CD4-positive, CD25-positive, alpha-beta regulatory T cell (primary cell): ENCODE data around the gene LBHD2. TPM values are rescaled to one million over a fixed set of nuclear protein-coding genes. Genes with fewer than 3 reads are reported as not detected.
A peak's percentile ranks its signal among the peaks of the same experiment; 100 is the strongest.
"Not testable (repeated sequence)": the region's sequence is repeated elsewhere in the genome, so short reads cannot be mapped to it uniquely, and the experiment has no call there.

ENCODE experiments used
- ATAC-seq, 2 donors: fragments of 150-1000 bp; cut with Tn5 transposase; one replicate each; pipeline ENCODE4 v1.10.0; 2021; ENCODE audit warnings: low read depth in 2 of 2, moderate number of reproducible peaks in 2 of 2, moderate library complexity in 1 of 2
- DNase-seq, 3 donors: peaks; one replicate each; pipeline versions ENCODE4 v3.0.0 to v3.0.0-alpha.2; 2012 to 2022; ENCODE audit warnings: mixed read lengths in 1 of 3
- H3K27ac ChIP-seq: one replicate; pipeline ENCODE4 v1.7.0; 2013; ENCODE audit warnings: mild to moderate bottlenecking, low read length; ENCODE audit not compliant: insufficient read depth, poor library complexity, severe bottlenecking
- H3K27me3 ChIP-seq: one replicate; pipeline ENCODE4 v1.7.0; 2013; ENCODE audit warnings: low read length; ENCODE audit not compliant: control insufficient read depth, insufficient read depth
- H3K36me3 ChIP-seq: one replicate; pipeline ENCODE4 v1.7.0; 2013; ENCODE audit warnings: mild to moderate bottlenecking, low read length, moderate library complexity; ENCODE audit not compliant: control insufficient read depth, insufficient read depth
- H3K4me1 ChIP-seq: 2 replicates; pipeline ENCODE4 v1.7.0; 2013; ENCODE audit warnings: mild to moderate bottlenecking, low read length; ENCODE audit not compliant: insufficient read depth, control insufficient read depth, poor library complexity, severe bottlenecking
- H3K4me3 ChIP-seq: one replicate; pipeline ENCODE4 v1.7.0; 2013; ENCODE audit warnings: low read depth, mild to moderate bottlenecking, low read length, moderate library complexity
- H3K9me3 ChIP-seq, 2 experiments: 1 replicate in 1 of 2; 2 replicates in 1 of 2; pipeline ENCODE4 v1.7.0; 2013; ENCODE audit warnings: low read length in 2 of 2, mild to moderate bottlenecking in 1 of 2, moderate library complexity in 1 of 2; ENCODE audit not compliant: control insufficient read depth in 2 of 2
- H3K27ac Mint-ChIP-seq, 3 donors: one replicate each; pipeline ENCODE4 v1.8.0; 2020 to 2022; ENCODE audit warnings: mild to moderate bottlenecking in 3 of 3, mixed read lengths in 3 of 3, moderate library complexity in 2 of 3
- H3K27me3 Mint-ChIP-seq: one replicate; pipeline ENCODE4 v1.8.0; 2022; ENCODE audit warnings: mild to moderate bottlenecking, mixed read lengths
- H3K36me3 Mint-ChIP-seq: one replicate; pipeline ENCODE4 v1.8.0; 2020; ENCODE audit warnings: mixed read lengths
- H3K4me1 Mint-ChIP-seq, 4 donors: one replicate each; pipeline ENCODE4 v1.8.0; 2020 to 2022; ENCODE audit warnings: mixed read lengths in 4 of 4, mild to moderate bottlenecking in 1 of 4
- H3K4me3 Mint-ChIP-seq, 4 donors: one replicate each; pipeline ENCODE4 v1.8.0; 2020 to 2022; ENCODE audit warnings: mild to moderate bottlenecking in 4 of 4, mixed read lengths in 4 of 4, moderate library complexity in 3 of 4
- H3K9me3 Mint-ChIP-seq, 7 donors: one replicate each; pipeline ENCODE4 v1.8.0; 2020 to 2022; ENCODE audit warnings: mixed read lengths in 7 of 7, mild to moderate bottlenecking in 3 of 7, moderate library complexity in 2 of 7
- polyA plus RNA-seq, 4 donors: library from polyadenylated mRNA; unstranded; fragments of 300-500 nt; fragmentation: Illumina TruSeq; gene quantifications; one replicate each; pipeline ENCODE4 v1.2.3, GENCODE V29; 2021
- total RNA-seq: library from RNA; stranded (reverse); gene quantifications from one replicate; pipeline ENCODE4 v1.2.3, GENCODE V29; 2022

Gene LBHD2
- total and polyA plus RNA-seq, 5 donors from 2014 or later: not detected

DNA sequence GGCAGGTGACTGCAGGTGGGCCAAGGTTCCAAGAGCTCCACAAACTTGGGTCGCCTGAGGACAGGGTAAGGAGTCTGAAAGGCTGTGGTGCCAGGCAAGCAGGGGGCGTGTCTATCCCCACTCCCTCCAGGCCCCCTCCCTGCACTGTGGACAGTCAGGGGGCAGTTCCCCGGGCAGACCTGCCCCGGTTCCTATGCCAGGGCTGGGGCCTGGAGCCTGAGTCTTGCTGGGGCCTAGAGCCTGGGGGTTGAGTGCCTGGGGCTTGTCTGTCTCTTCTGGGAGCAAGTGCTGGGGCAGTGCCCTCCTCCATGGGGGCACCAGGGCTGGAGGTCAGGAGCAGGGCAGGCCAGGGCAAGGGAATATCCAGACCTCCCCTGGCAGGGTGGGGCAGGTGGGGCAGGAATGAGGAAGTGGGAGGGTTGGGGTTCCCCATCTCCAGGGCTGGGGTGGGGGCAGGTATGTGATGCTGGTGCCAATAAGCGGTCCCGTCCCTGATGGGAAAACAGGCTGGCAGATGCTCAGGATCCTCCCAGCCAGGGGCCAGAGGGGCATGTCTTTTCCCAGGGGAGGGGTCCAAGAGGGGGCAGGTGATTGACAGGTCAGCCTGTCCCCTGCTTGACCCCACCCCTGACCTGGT lies 27.3 kb downstream of the LBHD2 start:
- Mint-ChIP-seq H3K27ac (no peak overlapping the region), H3K27me3 (peaks cover 21% of the 10 kb centered on the region), H3K4me1 (peaks cover 3 to 13% (median 7%) of the 10 kb centered on the region in 4 donors), H3K36me3 (no peaks in the 10 kb centered on the region), H3K4me3 (no peak overlapping the region), H3K9me3 (no peaks in the 10 kb centered on the region)
- no peak for DNase-seq
- Histone ChIP-seq H3K27me3 (no peaks in the 10 kb centered on the region), H3K27ac (no peak overlapping the region), H3K4me1 (no peaks in the 10 kb centered on the region), H3K9me3 (no peaks in the 10 kb centered on the region), H3K36me3 (no peaks in the 10 kb centered on the region), H3K4me3 (no peak overlapping the region)
- ATAC-seq: peak in 1 of 2 donors; percentile 21

DNA sequence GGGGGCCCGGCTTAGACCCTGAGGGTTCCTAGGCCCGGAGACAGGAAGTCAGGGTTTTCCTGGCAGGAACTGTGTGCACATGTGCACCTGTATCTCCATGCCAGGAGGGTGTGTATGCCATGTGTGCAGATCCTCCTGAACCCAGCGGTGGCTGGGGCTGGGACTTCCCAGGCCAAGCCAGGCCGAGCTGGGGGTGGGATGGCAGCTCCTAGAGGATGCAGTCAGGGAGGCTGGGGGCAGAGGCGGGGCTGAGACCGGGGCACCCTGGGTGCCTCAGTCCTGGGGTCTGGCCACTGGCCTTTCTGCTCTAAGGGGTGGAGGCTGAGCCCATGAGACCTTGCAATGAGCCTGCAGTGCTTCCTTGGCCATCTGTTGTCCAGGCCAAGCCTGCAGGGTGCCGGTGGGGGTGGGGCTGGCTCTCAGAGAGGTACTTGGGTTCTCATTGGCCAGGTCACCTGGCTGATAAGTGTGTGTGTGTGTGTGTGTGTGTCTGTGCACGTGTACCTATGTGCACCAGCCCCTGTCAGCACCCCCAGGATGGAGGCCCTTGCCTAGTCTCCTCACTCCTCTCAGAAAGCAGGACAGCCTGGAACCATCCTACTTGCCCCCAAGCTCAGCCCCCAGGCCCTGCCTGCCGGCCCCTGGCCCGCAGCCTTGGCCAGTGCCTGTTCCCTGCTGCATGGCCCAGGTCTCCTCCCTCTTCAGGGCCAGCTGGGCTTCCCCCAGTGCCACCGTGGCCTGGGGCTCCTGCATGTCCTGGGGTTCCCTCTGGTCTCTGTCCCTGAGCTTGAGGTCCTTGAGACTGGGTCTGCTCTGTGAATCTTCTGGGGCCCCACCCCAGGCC lies 28.6 kb downstream of the LBHD2 start:
- no peak overlapping the region for H3K27ac ChIP-seq
- no peak overlapping the region for H3K4me3 ChIP-seq
- H3K27me3 ChIP-seq: no peaks in the 10 kb centered on the region
- ATAC-seq (no peak), DNase-seq (no peak)
- no peak overlapping the region for H3K27ac Mint-ChIP-seq
- no peaks in the 10 kb centered on the region for H3K36me3 Mint-ChIP-seq
- H3K4me1 ChIP-seq: no peaks in the 10 kb centered on the region
- peaks cover 24% of the 10 kb centered on the region for H3K27me3 Mint-ChIP-seq
- no peaks in the 10 kb centered on the region for H3K36me3 ChIP-seq
- no peak overlapping the region for H3K4me3 Mint-ChIP-seq
- H3K4me1 Mint-ChIP-seq: peaks cover 3 to 13% (median 7%) of the 10 kb centered on the region in 4 donors
- H3K9me3 ChIP-seq: no peaks in the 10 kb centered on the region
- no peaks in the 10 kb centered on the region for H3K9me3 Mint-ChIP-seq

DNA sequence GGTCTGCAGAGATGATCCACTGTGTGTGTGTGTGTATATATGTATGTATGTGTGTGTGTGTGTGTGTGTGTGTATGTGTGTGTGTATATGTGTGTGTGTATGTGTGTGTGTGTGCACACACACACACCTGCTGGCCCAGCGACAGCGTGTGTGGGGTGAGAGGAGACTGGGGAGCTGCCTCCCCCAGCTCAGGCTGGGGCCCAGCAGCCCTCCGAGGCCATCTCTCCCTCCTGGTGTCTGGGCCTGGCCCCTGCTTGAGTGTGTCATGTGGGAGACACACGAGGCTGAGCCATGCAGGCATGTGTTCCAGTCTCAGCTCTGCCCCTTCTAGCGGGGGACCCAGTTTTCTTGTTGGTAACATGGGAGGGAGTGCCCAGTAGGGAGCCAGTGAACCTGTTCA lies 29.3 kb downstream of the LBHD2 start:
- peaks cover 24% of the 10 kb centered on the region for H3K27me3 Mint-ChIP-seq
- no peak for DNase-seq
- no peaks in the 10 kb centered on the region for H3K27me3 ChIP-seq
- H3K27ac Mint-ChIP-seq: no peak overlapping the region
- no peaks in the 10 kb centered on the region for H3K9me3 ChIP-seq
- H3K36me3 Mint-ChIP-seq: no peaks in the 10 kb centered on the region
- peaks cover 3 to 13% (median 7%) of the 10 kb centered on the region in 4 donors for H3K4me1 Mint-ChIP-seq
- H3K4me3 Mint-ChIP-seq: no peak overlapping the region
- H3K27ac ChIP-seq: no peak overlapping the region
- no peak for ATAC-seq
- H3K4me3 ChIP-seq: no peak overlapping the region
- H3K36me3 ChIP-seq: no peaks in the 10 kb centered on the region
- H3K9me3 Mint-ChIP-seq: no peaks in the 10 kb centered on the region
- no peaks in the 10 kb centered on the region for H3K4me1 ChIP-seq

DNA sequence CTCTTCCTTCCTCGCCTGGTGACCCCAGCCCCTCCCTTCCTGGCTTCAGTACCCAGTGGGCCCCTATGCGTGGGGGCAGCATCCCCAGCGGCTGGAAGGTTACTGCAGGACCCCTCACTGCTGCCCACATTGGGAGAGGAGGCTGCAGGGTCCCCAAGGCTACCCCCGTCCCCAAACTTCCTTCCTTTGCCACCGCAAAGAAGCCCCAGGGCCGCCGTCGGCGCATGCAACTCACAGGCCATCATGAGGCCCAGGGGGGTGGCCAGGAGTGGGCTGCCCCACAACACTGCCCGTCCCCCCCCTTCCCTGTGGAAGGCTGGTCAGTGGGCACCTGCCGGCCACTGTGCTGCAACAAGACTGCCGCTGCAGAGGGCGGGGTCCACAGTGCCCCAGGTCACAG lies 29.8 kb downstream of the LBHD2 start:
- no peak for ATAC-seq
- Mint-ChIP-seq H3K27ac (no peak overlapping the region), H3K9me3 (no peaks in the 10 kb centered on the region), H3K27me3 (peaks cover 24% of the 10 kb centered on the region), H3K36me3 (no peaks in the 10 kb centered on the region), H3K4me3 (no peak overlapping the region), H3K4me1 (peaks cover 3 to 13% (median 7%) of the 10 kb centered on the region in 4 donors)
- no peak for DNase-seq
- Histone ChIP-seq H3K27me3 (no peaks in the 10 kb centered on the region), H3K36me3 (no peaks in the 10 kb centered on the region), H3K9me3 (no peaks in the 10 kb centered on the region), H3K4me1 (no peaks in the 10 kb centered on the region), H3K27ac (no peak overlapping the region), H3K4me3 (no peak overlapping the region)

DNA sequence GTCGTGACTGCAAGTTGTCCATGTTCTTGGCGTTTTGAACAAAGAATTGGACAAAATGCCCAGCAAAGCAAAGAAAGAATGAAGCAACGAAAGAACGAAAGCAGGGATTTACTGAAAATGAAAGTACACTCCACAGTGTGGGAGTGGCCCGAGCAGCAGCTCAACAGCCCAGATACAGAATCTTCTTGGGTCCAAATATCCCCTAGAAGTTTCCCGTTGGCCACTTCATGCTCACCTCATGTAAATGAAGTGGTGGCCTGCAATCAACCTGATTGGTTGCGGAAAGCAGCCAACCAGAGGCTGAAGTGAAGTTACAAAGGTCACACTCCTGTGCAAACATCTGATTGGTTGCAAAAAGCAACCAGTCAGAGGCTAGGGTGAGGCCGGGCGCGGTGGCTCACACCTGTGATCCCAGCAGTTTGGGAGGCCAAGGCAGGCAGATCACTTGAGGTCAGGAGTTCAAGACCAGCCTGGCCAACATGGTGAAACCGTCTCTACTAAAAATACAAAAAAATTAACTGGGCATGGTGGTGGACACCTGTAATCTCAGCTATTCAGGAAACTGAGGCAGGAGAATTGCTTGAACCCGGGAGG lies 31.2 kb downstream of the LBHD2 start:
- not testable (repeated sequence) for H3K9me3 Mint-ChIP-seq, H3K36me3 ChIP-seq, H3K36me3 Mint-ChIP-seq, H3K27ac ChIP-seq, H3K27me3 ChIP-seq, H3K4me1 ChIP-seq, ATAC-seq, H3K9me3 ChIP-seq
- peak overlapping the region in 2 of 4 donors; percentile 3 to 58 for H3K4me3 Mint-ChIP-seq
- H3K4me3 ChIP-seq: peak overlapping the region; percentile 43
- H3K27ac Mint-ChIP-seq: peak overlapping the region in 2 of 3 donors; percentile 37 to 68
- H3K27me3 Mint-ChIP-seq: peaks cover 26% of the 10 kb centered on the region
- peak in 1 of 3 donors; percentile 31 for DNase-seq
- H3K4me1 Mint-ChIP-seq: peaks cover 3 to 13% (median 9%) of the 10 kb centered on the region in 4 donors

DNA sequence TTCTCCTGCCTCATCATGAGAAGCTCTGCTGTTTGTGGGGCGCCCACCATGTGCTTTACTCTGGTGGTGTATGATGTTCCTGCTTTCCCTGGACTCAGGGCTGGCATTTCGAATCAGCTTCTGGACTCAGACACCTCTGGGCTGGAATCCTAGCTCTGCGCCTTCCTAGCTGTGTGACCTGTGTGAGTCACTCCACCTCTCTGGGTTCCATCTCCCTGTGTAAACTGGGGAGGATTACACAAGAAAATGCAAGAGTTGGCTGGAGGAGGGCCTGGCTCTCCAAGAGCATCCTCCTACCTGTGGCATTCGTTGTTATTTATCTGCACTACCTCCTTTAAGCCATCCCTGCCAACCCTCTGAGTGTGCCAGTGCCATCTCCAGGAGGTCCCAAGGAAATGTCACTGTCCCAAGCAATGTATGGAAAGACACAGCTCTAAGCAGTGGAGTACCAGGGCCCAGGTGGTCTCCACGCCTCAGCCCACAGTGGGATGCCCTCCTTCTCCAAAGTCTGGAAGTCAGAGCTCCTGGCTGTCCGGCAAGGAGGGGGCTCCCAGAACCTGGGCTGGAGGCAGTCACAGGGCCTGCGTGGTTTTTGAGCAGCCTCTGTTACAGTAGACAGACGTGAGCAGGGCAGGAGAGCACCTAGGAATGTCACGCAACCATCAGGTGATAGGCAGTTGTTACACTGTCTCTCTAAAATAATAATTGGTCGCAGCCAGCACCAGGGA lies 32.0 kb downstream of the LBHD2 start:
- Mint-ChIP-seq H3K4me3 (peak overlapping the region in 2 of 4 donors; percentile 21 to 32), H3K27me3 (peaks cover 28% of the 10 kb centered on the region), H3K4me1 (peaks cover 3 to 13% (median 9%) of the 10 kb centered on the region in 4 donors), H3K27ac (no peak overlapping the region), H3K36me3 (no peaks in the 10 kb centered on the region), H3K9me3 (no peaks in the 10 kb centered on the region)
- no peaks in the 10 kb centered on the region for H3K9me3 ChIP-seq
- H3K27ac ChIP-seq: no peak overlapping the region
- H3K4me1 ChIP-seq: no peaks in the 10 kb centered on the region
- ATAC-seq (no peak), DNase-seq (no peak)
- no peaks in the 10 kb centered on the region for H3K27me3 ChIP-seq
- H3K36me3 ChIP-seq: no peaks in the 10 kb centered on the region
- no peak overlapping the region for H3K4me3 ChIP-seq

DNA sequence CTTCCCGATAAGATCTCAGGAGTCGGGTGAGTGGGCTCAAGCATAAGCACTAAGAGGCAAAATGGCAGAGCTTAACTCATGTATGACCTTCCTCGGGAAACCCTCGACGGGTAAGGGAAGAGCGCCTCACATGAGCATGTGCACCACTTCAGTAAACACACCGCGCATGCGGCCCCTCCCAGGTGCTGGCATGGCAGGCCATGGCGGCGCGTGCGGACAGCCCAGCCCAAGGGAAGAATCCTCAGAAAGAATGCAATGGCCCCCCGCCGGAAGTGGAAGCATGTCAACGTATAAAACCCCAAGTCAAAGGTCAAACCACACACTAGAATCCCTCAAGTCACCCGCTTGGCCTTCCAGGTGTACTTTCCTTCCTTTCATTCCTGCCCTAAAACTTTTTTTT lies 32.6 kb downstream of the LBHD2 start:
- Histone ChIP-seq H3K27me3 (no peaks in the 10 kb centered on the region), H3K36me3 (no peaks in the 10 kb centered on the region), H3K4me1 (no peaks in the 10 kb centered on the region), H3K9me3 (no peaks in the 10 kb centered on the region), H3K27ac (no peak overlapping the region), H3K4me3 (no peak overlapping the region)
- Mint-ChIP-seq H3K27me3 (peaks cover 31% of the 10 kb centered on the region), H3K36me3 (no peaks in the 10 kb centered on the region), H3K9me3 (no peaks in the 10 kb centered on the region), H3K27ac (no peak overlapping the region), H3K4me3 (no peak overlapping the region), H3K4me1 (peaks cover 3 to 13% (median 9%) of the 10 kb centered on the region in 4 donors)
- DNase-seq (no peak), ATAC-seq (no peak)
